GM12878 (cell line): ENCODE measurements around the gene AVP. TPM values are rescaled to one million over a fixed set of nuclear protein-coding genes. Genes with fewer than 3 reads are reported as not detected.
A peak's percentile ranks its signal among the peaks of the same experiment; 100 is the strongest.

Source experiments
- ATAC-seq: fragments of 200-7000 bp; cut with Tn5 transposase; 3 replicates; pipeline ENCODE4 v1.9.1; 2020; ENCODE audit warnings: mild to moderate bottlenecking, moderate library complexity
- BruUV-seq: library from RNA; stranded (reverse); fragments of 400-500 nt; replicated peaks from 2 replicates; lab custom pipeline; 2021; lab: Mats Ljungman, UMichigan
- CTCF ChIA-PET: fragments of 300-600 bp; sonication (Branson Sonifier 250); formaldehyde crosslinking; extraction: SDS; loops from one replicate; lab custom pipeline; 2021; ENCODE audit warnings: inconsistent platforms; lab: Yijun Ruan, JAX
- POLR2A ChIA-PET: fragments of 350-600 bp; formaldehyde crosslinking; extraction: SDS; loops from one replicate; lab custom pipeline; 2021; ENCODE audit warnings: inconsistent platforms; lab: Charles Lee
- RAD21 ChIA-PET: fragments of 300-600 bp; sonication (Branson Sonifier 250); formaldehyde crosslinking; loops from one replicate; lab custom pipeline; 2023; ENCODE audit warnings: antibody characterized with exemption; ENCODE audit not compliant: unreplicated experiment; lab: Charles Lee
- SMC1A ChIA-PET: fragments of 300-600 bp; sonication (Branson Sonifier 250); formaldehyde crosslinking; loops from one replicate; lab custom pipeline; 2023; ENCODE audit not compliant: unreplicated experiment, uncharacterized antibody; lab: Charles Lee
- DNase-seq: peaks from one replicate; pipeline ENCODE4 v3.0.0-alpha.2; 2011; ENCODE audit warnings: low read depth, low spot score
- FAIRE-seq: peaks from 3 replicates; lab custom pipeline; 2011; peaks lifted over from hg19 to GRCh38; lab: Jason Lieb, UNC
- H2AFZ ChIP-seq: 2 replicates; pipeline ENCODE4 v1.6.0; 2011; ENCODE audit warnings: low read depth, low read length, control low read depth; ENCODE audit not compliant: control insufficient read depth
- H3K27ac ChIP-seq: 2 replicates; pipeline ENCODE4 v1.5.1; 2011; ENCODE audit warnings: control low read depth; ENCODE audit not compliant: control insufficient read depth, insufficient read depth
- H3K27me3 ChIP-seq, 2 experiments: replicated peaks in 1 of 2; 2 replicates each; pipeline versions ENCODE4 v1.6.0 to v1.6.1; 2011; ENCODE audit warnings: low read length in 1 of 2; ENCODE audit not compliant: control insufficient read depth in 2 of 2, insufficient read depth in 2 of 2
- H3K36me3 ChIP-seq, 2 experiments: 2 replicates each; pipeline ENCODE4 v1.5.1; 2011; ENCODE audit warnings: low read length in 1 of 2; ENCODE audit not compliant: control insufficient read depth in 2 of 2, insufficient read depth in 2 of 2
- H3K4me1 ChIP-seq: 2 replicates; pipeline ENCODE4 v1.6.1; 2011; ENCODE audit warnings: mild to moderate bottlenecking, low read length, moderate library complexity, mixed read lengths; ENCODE audit not compliant: control insufficient read depth, insufficient read depth
- H3K4me2 ChIP-seq: 2 replicates; pipeline ENCODE4 v1.6.0; 2011; ENCODE audit warnings: control low read depth; ENCODE audit not compliant: control insufficient read depth, insufficient read depth
- H3K4me3 ChIP-seq: fragments of 200-600 bp; sonication (generic); 2 replicates; pipeline ENCODE4 v1.5.1; 2016
- H3K79me2 ChIP-seq: 2 replicates; pipeline ENCODE4 v1.6.0; 2011; ENCODE audit warnings: low read length; ENCODE audit not compliant: control insufficient read depth, insufficient read depth
- H3K9ac ChIP-seq: 2 replicates; pipeline ENCODE4 v1.8.0; 2011; ENCODE audit warnings: low read length, control low read depth, mixed read lengths; ENCODE audit not compliant: control insufficient read depth, insufficient read depth
- H3K9me3 ChIP-seq: replicated peaks from 3 replicates; pipeline ENCODE4 v1.5.1; 2011; ENCODE audit warnings: mild to moderate bottlenecking, low read length; ENCODE audit not compliant: control insufficient read depth, insufficient read depth
- H4K20me1 ChIP-seq: 2 replicates; pipeline ENCODE4 v1.6.0; 2011; ENCODE audit not compliant: control insufficient read depth, insufficient read depth
- EZH2 ChIP-seq: IDR thresholded peaks from 2 replicates; pipeline ENCODE4 v1.6.1; 2012; ENCODE audit warnings: low read depth, mild to moderate bottlenecking, control low read depth, inconsistent platforms, low read length, borderline replicate concordance; ENCODE audit not compliant: control insufficient read depth
- FOS ChIP-seq: IDR thresholded peaks from 3 replicates; pipeline ENCODE4 v1.6.1; 2011; ENCODE audit warnings: borderline replicate concordance; ENCODE audit not compliant: insufficient read length; ENCODE audit errors: extremely low read depth
- GABPA ChIP-seq: IDR thresholded peaks from 2 replicates; pipeline ENCODE4 v1.6.1; 2014; ENCODE audit warnings: antibody characterized with exemption, low read depth, mild to moderate bottlenecking, inconsistent platforms
- NR2F1 ChIP-seq: fragments of 450-650 bp; conservative IDR thresholded peaks from 2 replicates; pipeline ENCODE4 v1.6.1; 2017; ENCODE audit warnings: mild to moderate bottlenecking
- SMC3 ChIP-seq: IDR thresholded peaks from 2 replicates; pipeline ENCODE4 v1.6.1; 2011; ENCODE audit warnings: low read length, improper control_type of control experiment, borderline replicate concordance
- SUZ12 ChIP-seq: fragments of 200-600 bp; sonication (generic); IDR thresholded peaks from one replicate; pipeline ENCODE4 v1.6.1; 2018; ENCODE audit warnings: antibody characterized with exemption, mild to moderate bottlenecking; ENCODE audit not compliant: unreplicated experiment
- TAF1 ChIP-seq: IDR thresholded peaks from 2 replicates; pipeline ENCODE4 v1.6.1; 2011; ENCODE audit warnings: mild to moderate bottlenecking, low read depth, low read length, borderline replicate concordance
- TARDBP ChIP-seq: IDR thresholded peaks from 2 replicates; pipeline ENCODE4 v1.6.1; 2016; ENCODE audit warnings: borderline replicate concordance
- WRNIP1 ChIP-seq: IDR thresholded peaks from 2 replicates; pipeline ENCODE4 v1.6.1; 2011; ENCODE audit warnings: low read depth, low read length, improper control_type of control experiment, borderline replicate concordance
- whole genome bisulfite sequencing: methylation state at CpG from one replicate; pipeline ENCODE4 v1.1.6; 2016; ENCODE audit warnings: low lambda C conversion rate; ENCODE audit not compliant: insufficient replicate concordance, insufficient coverage; ENCODE audit errors: missing lambda C conversion rate; 5-methylcytosine and 5-hydroxymethylcytosine counted together
- in situ Hi-C: fragments of 300-500 bp; cut with MboI; formaldehyde crosslinking; loops from 9 replicates; pipeline ENCODE4 v1.14.3; 2018; ENCODE audit warnings: mixed read lengths
- intact Hi-C: fragments of 100-400 bp; cut with micrococcal nuclease; formaldehyde crosslinking; loops from one replicate; pipeline ENCODE4 v1.14.2; 2022; ENCODE audit not compliant: unreplicated experiment
- polyA plus RNA-seq, 11 experiments: library from polyadenylated mRNA; depleted of rRNA in 4 of 11; unstranded in 6 of 11; stranded (reverse) in 5 of 11; fragments of >200 nt; fragmentation: Nextera tagmentation in 4 of 11; fragmentation: Illumina TruSeq in 1 of 11; extraction: Ambion mirVana in 4 of 11; extraction: Trizol in 1 of 11; gene quantifications; 1 replicate in 1 of 11; 2 replicates in 10 of 11; pipeline versions ENCODE4 v1.2.1 to v1.2.3, GENCODE V29; 2011 to 2016; ENCODE audit warnings: inconsistent platforms in 2 of 11, missing spikeins in 2 of 11, low read depth in 1 of 11
- total RNA-seq, 4 experiments: library from RNA; depleted of rRNA in 3 of 4; stranded (reverse); fragments of >200 nt in 3 of 4; fragmentation: Illumina TruSeq in 1 of 4; extraction: Trizol in 1 of 4; gene quantifications; 2 replicates each; pipeline versions ENCODE4 v1.2.1 to v1.2.3, GENCODE V29; 2013 to 2021

AVP gene
- total and polyA plus RNA-seq, 10 of the 15 experiments (the other 5 are each of a cell fraction or from before 2014, with no cell fraction given), result not detected

DNA sequence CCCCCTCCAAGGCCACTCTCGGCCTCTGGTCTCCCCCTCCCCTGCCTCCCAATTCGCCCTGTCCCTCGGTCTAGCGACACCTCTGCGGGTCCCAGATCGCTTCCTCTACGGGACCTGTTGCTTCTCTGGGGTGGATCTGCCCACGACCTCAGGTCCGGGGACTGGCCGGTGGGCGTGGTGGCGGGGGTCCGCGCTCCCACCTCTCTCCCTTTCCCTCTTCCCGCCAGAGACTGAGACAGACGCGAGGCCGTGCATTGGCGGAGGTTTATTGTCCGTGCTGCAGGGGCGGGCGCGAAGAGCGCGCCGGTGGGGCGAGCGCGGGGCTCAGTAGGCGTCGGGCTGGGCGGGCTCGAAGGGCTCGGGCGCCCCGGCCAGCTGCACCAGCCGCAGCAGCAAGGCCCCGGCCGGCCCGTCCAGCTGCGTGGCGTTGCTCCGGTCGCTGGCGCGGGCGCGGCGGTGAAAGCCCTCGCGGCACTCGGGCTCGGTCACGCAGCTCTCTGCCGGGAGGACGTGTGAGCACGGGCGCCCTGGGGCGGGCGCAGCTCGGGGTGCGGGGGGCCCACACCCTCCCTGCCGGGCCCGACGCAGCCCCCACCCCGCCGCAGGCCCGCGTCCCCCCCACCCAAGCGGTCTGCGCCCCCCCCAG is 2.1 kb downstream of the AVP start:
- ATAC-seq (no peak), DNase-seq (no peak)
- SMC1A ChIA-PET, result no interaction called here
- no peaks in the 10 kb centered on the region for H3K36me3 ChIP-seq
- no peak overlapping the region for H3K9ac ChIP-seq
- no peak overlapping the region; the same call in 1 of the 2 replicates for H3K4me2 ChIP-seq
- POLR2A ChIA-PET, result no interaction called here
- no peak overlapping the region for H2AFZ ChIP-seq
- no peak overlapping the region for H3K4me3 ChIP-seq
- no peaks in the 10 kb centered on the region for H3K9me3 ChIP-seq
- BruUV-seq, result no TSS peak
- no peak for TF ChIP-seq NR2F1
- TF ChIP-seq SUZ12, result peak; percentile 94
- no peak for TF ChIP-seq WRNIP1
- no peak for TF ChIP-seq FOS
- TF ChIP-seq, all 136 proteins: peak for 1
- no peak for FAIRE-seq
- RAD21 ChIA-PET, result no interaction called here
- in situ Hi-C loops, result no loop called here
- Histone ChIP-seq H3K79me2 (no peaks in the 10 kb centered on the region), H4K20me1 (no peaks in the 10 kb centered on the region), H3K27ac (no peak overlapping the region), H3K4me1 (no peaks in the 10 kb centered on the region), H3K27me3 (peaks cover 15 to 22% of the 10 kb centered on the region in 2 experiments)
- intact Hi-C loops, result no loop called here
- CTCF ChIA-PET, result no interaction called here
- 26% methylated on average over 53 of the region's 71 CpGs for WGBS

DNA sequence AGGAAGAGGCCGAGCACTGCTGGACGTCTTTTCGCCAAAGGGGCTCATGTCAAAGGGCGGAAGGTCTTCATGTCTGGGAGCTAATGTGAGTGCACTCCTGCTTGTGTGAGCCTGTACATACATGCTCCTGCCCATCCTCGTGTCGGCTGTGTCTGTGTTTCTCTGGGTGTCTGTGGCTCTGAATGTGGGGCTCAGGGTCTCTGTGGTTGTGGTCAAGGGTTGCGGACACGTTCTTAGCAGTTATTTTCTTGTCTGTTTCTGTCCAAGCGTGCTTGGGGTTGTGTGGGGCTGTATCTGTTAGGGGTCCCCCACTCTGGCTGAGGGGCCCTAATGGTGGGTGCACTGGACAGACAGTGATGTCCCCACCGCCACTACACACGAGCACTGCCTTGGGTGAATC is 2.9 kb downstream of the AVP start:
- intact Hi-C loops (no loop called here), in situ Hi-C loops (no loop called here)
- no peaks in the 10 kb centered on the region for H3K4me1 ChIP-seq
- H4K20me1 ChIP-seq, result no peaks in the 10 kb centered on the region
- TF ChIP-seq GABPA (no peak), TAF1 (no peak), EZH2 (no peak), TARDBP (no peak), SMC3 (no peak)
- H3K27ac ChIP-seq, result no peak overlapping the region
- ChIA-PET POLR2A (no interaction called here), SMC1A (no interaction called here), RAD21 (no interaction called here), CTCF (interaction anchor here (0.7 kb wide), 1 partner anchor 28 kb away, joined by 3 read pairs; no protein-coding TSS in a partner anchor)
- peaks cover 15 to 22% of the 10 kb centered on the region in 2 experiments for H3K27me3 ChIP-seq
- no peaks in the 10 kb centered on the region for H3K36me3 ChIP-seq
- BruUV-seq, result no TSS peak
- WGBS, result 61% methylated on average over 11 of the region's 11 CpGs
- DNase-seq, result no peak
- H3K4me3 ChIP-seq, result no peak overlapping the region
- H3K9ac ChIP-seq, result no peak overlapping the region
- H2AFZ ChIP-seq, result no peak overlapping the region
- H3K9me3 ChIP-seq, result no peaks in the 10 kb centered on the region
- no peak for FAIRE-seq
- no peaks in the 10 kb centered on the region for H3K79me2 ChIP-seq
- no peak for ATAC-seq
- H3K4me2 ChIP-seq, result no peak overlapping the region
